HepG2 (cell line): ENCODE measurements around the gene FOXD3. TPM values are rescaled to one million over a fixed set of nuclear protein-coding genes. Genes with fewer than 3 reads are reported as not detected.

Source experiments
- ADNP ChIP-seq: sonication (generic); formaldehyde crosslinking; IDR thresholded peaks from 2 replicates; pipeline ENCODE4 v1.4.0; 2020; ENCODE audit warnings: missing genetic modification reagents
- CREB1 ChIP-seq, 2 experiments: fragments of 450-650 bp in 1 of 2; IDR thresholded peaks; 2 replicates each; pipeline ENCODE4 v1.6.1; 2016 to 2017; ENCODE audit warnings: control low read depth in 1 of 2, mild to moderate bottlenecking in 1 of 2, missing compliant biosample characterization in 1 of 2, missing genetic modification characterization in 1 of 2
- FOXA1 ChIP-seq, 2 experiments: fragments of 450-650 bp in 1 of 2; sonication (generic) in 1 of 2; formaldehyde crosslinking in 1 of 2; IDR thresholded peaks; 2 replicates each; pipeline versions ENCODE4 v1.4.0 to v1.6.1; 2016 to 2020; ENCODE audit warnings: missing genetic modification reagents in 1 of 2
- FOXA3 ChIP-seq: IDR thresholded peaks from 2 replicates; pipeline ENCODE4 v1.6.1; 2016; ENCODE audit warnings: missing genetic modification reagents, missing compliant biosample characterization
- FOXK1 ChIP-seq: sonication (generic); formaldehyde crosslinking; IDR thresholded peaks from 2 replicates; pipeline ENCODE4 v1.4.0; 2020; ENCODE audit warnings: low read depth, missing genetic modification reagents, borderline replicate concordance
- GABPB1 ChIP-seq: IDR thresholded peaks from 2 replicates; pipeline ENCODE4 v1.6.1; 2016; ENCODE audit warnings: mild to moderate bottlenecking, missing genetic modification reagents, moderate library complexity, missing compliant biosample characterization
- HOXA3 ChIP-seq: sonication (generic); formaldehyde crosslinking; IDR thresholded peaks from 2 replicates; pipeline ENCODE4 v1.5.0; 2020; ENCODE audit warnings: missing genetic modification reagents
- IKZF1 ChIP-seq: fragments of 450-650 bp; IDR thresholded peaks from 2 replicates; pipeline ENCODE4 v1.7.1; 2016
- LBX2 ChIP-seq: sonication (generic); formaldehyde crosslinking; IDR thresholded peaks from 2 replicates; pipeline ENCODE4 v1.5.0; 2020; ENCODE audit warnings: missing genetic modification reagents, mild to moderate bottlenecking, borderline replicate concordance
- NFE2 ChIP-seq: sonication (generic); formaldehyde crosslinking; IDR thresholded peaks from 2 replicates; pipeline ENCODE4 v1.4.0; 2020; ENCODE audit warnings: missing genetic modification reagents
- TSC22D2 ChIP-seq: sonication (generic); formaldehyde crosslinking; IDR thresholded peaks from 2 replicates; pipeline ENCODE4 v1.5.1; 2020; ENCODE audit warnings: missing genetic modification reagents, mild to moderate bottlenecking, borderline replicate concordance
- WIZ ChIP-seq: sonication (generic); formaldehyde crosslinking; IDR thresholded peaks from 2 replicates; pipeline ENCODE4 v1.5.1; 2020; ENCODE audit warnings: mild to moderate bottlenecking, missing genetic modification reagents
- ZBTB25 ChIP-seq: IDR thresholded peaks from 2 replicates; pipeline ENCODE4 v1.6.1; 2018; ENCODE audit warnings: missing genetic modification reagents
- ZNF432 ChIP-seq: sonication (generic); formaldehyde crosslinking; IDR thresholded peaks from 2 replicates; pipeline ENCODE4 v1.5.0; 2020; ENCODE audit warnings: missing genetic modification reagents, mild to moderate bottlenecking, borderline replicate concordance
- ZNF687 ChIP-seq: sonication (generic); formaldehyde crosslinking; IDR thresholded peaks from 2 replicates; pipeline ENCODE4 v1.5.1; 2020; ENCODE audit warnings: mild to moderate bottlenecking, missing genetic modification reagents, moderate library complexity
- polyA plus RNA-seq, 8 experiments: library from polyadenylated mRNA; depleted of rRNA in 3 of 8; stranded (reverse) in 7 of 8; unstranded in 1 of 8; fragments of >200 nt; fragmentation: Illumina TruSeq in 4 of 8; extraction: Trizol in 4 of 8; gene quantifications; 2 replicates each; pipeline versions ENCODE4 v1.2.1 to v1.2.3, GENCODE V29; 2011 to 2016; ENCODE audit warnings: low read depth in 4 of 8, missing spikeins in 1 of 8, mixed read lengths in 1 of 8; ENCODE audit not compliant: insufficient read depth in 1 of 8
- total RNA-seq, 5 experiments: library from RNA; depleted of rRNA; stranded (reverse); fragments of >200 nt; fragmentation: Illumina TruSeq; extraction: Trizol; gene quantifications; 2 replicates each; pipeline ENCODE4 v1.2.3, GENCODE V29; 2016; ENCODE audit warnings: low read depth in 1 of 5

FOXD3 gene
- total and polyA plus RNA-seq, 2 of the 13 experiments (the other 11 are each of a cell fraction or from before 2014, with no cell fraction given) = not detected

GRCh38 chr1:63322114-63322943 is at the start of gene FOXD3 (continued):
- TF ChIP-seq WIZ (CRISPR knock-in tag) = no peak
- TF ChIP-seq NFE2 (CRISPR knock-in tag) = no peak
- TF ChIP-seq LBX2 (CRISPR knock-in tag) = no peak
- TF ChIP-seq IKZF1 = no peak
- TF ChIP-seq FOXK1 (CRISPR knock-in tag) = peak; percentile 39; the same call in 1 of the 2 replicates
- peak; percentile 39 for TF ChIP-seq ZNF687
- TF ChIP-seq HOXA3 = peak; percentile 45; the same call in 1 of the 2 replicates
- TF ChIP-seq GABPB1 (CRISPR knock-in tag) = peak; percentile 44; the same call in 1 of the 2 replicates
- 0 out of 2 replicates have a peak, but pooled peaks have one; percentile 28 for TF ChIP-seq FOXA3 (CRISPR knock-in tag)
- no peak for TF ChIP-seq ADNP (CRISPR knock-in tag)
- TF ChIP-seq ZBTB25 = no peak
- no peak for TF ChIP-seq ZNF432 (CRISPR knock-in tag)
- no peak for TF ChIP-seq TSC22D2 (CRISPR knock-in tag)
- peak; percentile 90 for TF ChIP-seq CREB1 (IDR thresholded peaks at IDR 0.05)
- TF ChIP-seq CREB1 (CRISPR knock-in tag; IDR thresholded peaks at IDR 0.05) = peak; percentile 39; the same call in 1 of the 2 replicates
- no peak for TF ChIP-seq FOXA1 (IDR thresholded peaks at IDR 0.05)
- TF ChIP-seq FOXA1 (CRISPR knock-in tag; IDR thresholded peaks at IDR 0.05) = peak; percentile 75
